DOHH2 (cell line): Measurements from ENCODE around the gene PTCRA.
A peak's percentile ranks its signal among the peaks of the same experiment; 100 is the strongest.

Experiments used
- H3F3A ChIP-seq: fragments of 200-600 bp; sonication (generic), shearing (Covaris generic); 2 replicates; pipeline ENCODE4 v1.6.0; 2016; ENCODE audit warnings: antibody characterized with exemption, mild to moderate bottlenecking; ENCODE audit not compliant: control insufficient read depth, insufficient read depth
- H3K27ac ChIP-seq: fragments of 200-600 bp; sonication (generic); 2 replicates; pipeline ENCODE4 v1.5.1; 2014; ENCODE audit warnings: low read depth, mild to moderate bottlenecking, low read length, moderate library complexity
- H3K27me3 ChIP-seq: fragments of 200-600 bp; sonication (generic); 2 replicates; pipeline ENCODE4 v1.6.1; 2014; ENCODE audit warnings: mild to moderate bottlenecking, low read length, mixed read lengths; ENCODE audit not compliant: control insufficient read depth
- H3K36me3 ChIP-seq: fragments of 200-600 bp; sonication (generic); 2 replicates; pipeline ENCODE4 v1.6.1; 2014; ENCODE audit warnings: mild to moderate bottlenecking, low read length, moderate library complexity, mixed read lengths; ENCODE audit not compliant: control insufficient read depth
- H3K4me1 ChIP-seq: fragments of 200-600 bp; sonication (generic); 2 replicates; pipeline ENCODE4 v1.6.1; 2014; ENCODE audit warnings: mild to moderate bottlenecking, low read length, mixed read lengths; ENCODE audit not compliant: control insufficient read depth
- H3K4me2 ChIP-seq: fragments of 200-600 bp; sonication (generic); 2 replicates; pipeline ENCODE4 v1.6.0; 2014; ENCODE audit warnings: mild to moderate bottlenecking, low read length, moderate library complexity
- H3K4me3 ChIP-seq: fragments of 200-600 bp; sonication (generic); 2 replicates; pipeline ENCODE4 v1.5.1; 2014; ENCODE audit warnings: mild to moderate bottlenecking, low read length, mixed read lengths
- H3K79me2 ChIP-seq: fragments of 200-600 bp; sonication (generic); 2 replicates; pipeline ENCODE4 v1.6.1; 2014; ENCODE audit warnings: mild to moderate bottlenecking, low read length, mixed read lengths; ENCODE audit not compliant: control insufficient read depth
- H3K9me2 ChIP-seq: fragments of 200-600 bp; sonication (generic); replicated peaks from 2 replicates; pipeline ENCODE4 v1.6.1; 2014; ENCODE audit warnings: mild to moderate bottlenecking, low read length, mixed read lengths; ENCODE audit not compliant: control insufficient read depth
- H3K9me3 ChIP-seq: fragments of 200-600 bp; sonication (generic); 2 replicates; pipeline ENCODE4 v1.6.1; 2014; ENCODE audit warnings: antibody characterized with exemption, low read length, mixed read lengths; ENCODE audit not compliant: control insufficient read depth, insufficient read depth
- H4K20me1 ChIP-seq: fragments of 200-600 bp; sonication (generic); 2 replicates; pipeline ENCODE4 v1.6.0; 2014; ENCODE audit warnings: low read depth, mild to moderate bottlenecking, antibody characterized with exemption, low read length, moderate library complexity; ENCODE audit not compliant: control insufficient read depth, insufficient read depth
- CTCF ChIP-seq: fragments of 200-600 bp; sonication (generic); IDR thresholded peaks from one replicate; pipeline ENCODE4 v1.5.1; 2014; ENCODE audit warnings: antibody characterized with exemption, mild to moderate bottlenecking, low read depth, low read length; ENCODE audit not compliant: poor library complexity, severe bottlenecking
- EZH2phosphoT487 ChIP-seq: fragments of 200-600 bp; sonication (generic); IDR thresholded peaks from 2 replicates; pipeline ENCODE4 v1.6.1; 2017; ENCODE audit warnings: borderline replicate concordance, mild to moderate bottlenecking, antibody characterized with exemption, low read length, moderate library complexity, mixed read lengths

PTCRA gene

GRCh38 chr6:42909835-42910234 is 6.0 kb upstream of the PTCRA start:
- no peaks in the 10 kb centered on the region for H3K9me2 ChIP-seq
- H4K20me1 ChIP-seq: no peaks in the 10 kb centered on the region
- peaks cover 3% of the 10 kb centered on the region; the same call in 1 of the 2 replicates for H3F3A ChIP-seq
- H3K27ac ChIP-seq: no peak overlapping the region
- H3K9me3 ChIP-seq: no peaks in the 10 kb centered on the region
- H3K27me3 ChIP-seq: no peaks in the 10 kb centered on the region
- no peaks in the 10 kb centered on the region for H3K4me1 ChIP-seq
- no peaks in the 10 kb centered on the region for H3K36me3 ChIP-seq
- H3K79me2 ChIP-seq: no peaks in the 10 kb centered on the region
- no peak overlapping the region for H3K4me3 ChIP-seq
- TF ChIP-seq CTCF (no peak), EZH2phosphoT487 (no peak)
- H3K4me2 ChIP-seq: no peak overlapping the region

- no peaks in the 10 kb centered on the region for H3K9me3 ChIP-seq
- no peaks in the 10 kb centered on the region for H4K20me1 ChIP-seq
- H3K27me3 ChIP-seq: no peaks in the 10 kb centered on the region
- no peak overlapping the region for H3K4me3 ChIP-seq
- H3F3A ChIP-seq: peaks cover 5% of the 10 kb centered on the region; the same call in 1 of the 2 replicates
- H3K4me2 ChIP-seq: no peak overlapping the region
- peak; percentile 10 for TF ChIP-seq CTCF
- TF ChIP-seq EZH2phosphoT487: no peak
- no peaks in the 10 kb centered on the region for H3K79me2 ChIP-seq
- H3K4me1 ChIP-seq: peaks cover 12% of the 10 kb centered on the region
- H3K36me3 ChIP-seq: no peaks in the 10 kb centered on the region
- no peaks in the 10 kb centered on the region for H3K9me2 ChIP-seq
- no peak overlapping the region for H3K27ac ChIP-seq
Observed at GRCh38 chr6:42911171-42912021, 4.5 kb upstream of the PTCRA start.

- no peak overlapping the region for H3K4me2 ChIP-seq
Observed at GRCh38 chr6:42914546-42914945, 1.3 kb upstream of the PTCRA start.

More at GRCh38 chr6:42914546-42914945, 1.3 kb upstream of the PTCRA start:
- H3K4me1 ChIP-seq: peaks cover 14% of the 10 kb centered on the region
- no peaks in the 10 kb centered on the region for H4K20me1 ChIP-seq
- H3K36me3 ChIP-seq: no peaks in the 10 kb centered on the region
- no peak overlapping the region for H3K27ac ChIP-seq
- H3K4me3 ChIP-seq: no peak overlapping the region
- TF ChIP-seq CTCF (no peak), EZH2phosphoT487 (no peak)
- no peaks in the 10 kb centered on the region for H3K9me2 ChIP-seq
- H3K79me2 ChIP-seq: no peaks in the 10 kb centered on the region
- H3K9me3 ChIP-seq: no peaks in the 10 kb centered on the region
- H3F3A ChIP-seq: peaks cover 5% of the 10 kb centered on the region; the same call in 1 of the 2 replicates
- no peaks in the 10 kb centered on the region for H3K27me3 ChIP-seq
